K562 (cell line): ENCODE measurements around the gene MTF1. TPM values are rescaled to one million over a fixed set of nuclear protein-coding genes. Genes with fewer than 3 reads are reported as not detected.

ENCODE experiments used
- ASH1L ChIP-seq: fragments of 450-650 bp; IDR thresholded peaks from 2 replicates; pipeline ENCODE4 v1.6.1; 2018; ENCODE audit warnings: borderline replicate concordance, mild to moderate bottlenecking, low read depth; ENCODE audit not compliant: partially characterized antibody
- BACH1 ChIP-seq: fragments of 200-800 bp; sonication (Bioruptor generic); IDR thresholded peaks from 2 replicates; pipeline ENCODE4 v1.6.1; 2016; ENCODE audit warnings: missing genetic modification characterization, missing compliant biosample characterization
- CEBPG ChIP-seq, 3 experiments: fragments of 200-800 bp in 1 of 3; sonication (Bioruptor generic) in 1 of 3; sonication (generic) in 1 of 3; formaldehyde crosslinking in 1 of 3; IDR thresholded peaks in 2 of 3; conservative IDR thresholded peaks in 1 of 3; 2 replicates each; pipeline versions ENCODE4 v1.6.1 to v1.8.0; 2016 to 2022; ENCODE audit warnings: missing compliant biosample characterization in 2 of 3, missing genetic modification characterization in 2 of 3, mild to moderate bottlenecking in 1 of 3, missing genetic modification reagents in 1 of 3
- CHD2 ChIP-seq: IDR thresholded peaks from 2 replicates; pipeline ENCODE4 v1.6.1; 2011; ENCODE audit warnings: low read depth, low read length
- CTBP1 ChIP-seq: fragments of 450-650 bp; IDR thresholded peaks from 2 replicates; pipeline ENCODE4 v1.6.1; 2016; ENCODE audit warnings: borderline replicate concordance
- DLX4 ChIP-seq: fragments of 250-450 bp; sonication (Bioruptor Pico); IDR thresholded peaks from 2 replicates; pipeline ENCODE4 v1.6.1; 2021; ENCODE audit warnings: mild to moderate bottlenecking
- ETV1 ChIP-seq: fragments of 450-650 bp; conservative IDR thresholded peaks from 2 replicates; pipeline ENCODE4 v1.6.1; 2016; ENCODE audit warnings: missing genetic modification characterization, control low read depth, low read depth, missing compliant biosample characterization
- GATA2 ChIP-seq: sonication (generic); formaldehyde crosslinking; IDR thresholded peaks from 2 replicates; pipeline ENCODE4 v1.4.0; 2020; ENCODE audit warnings: mild to moderate bottlenecking, missing genetic modification reagents
- HMG20A ChIP-seq: fragments of 450-650 bp; formaldehyde crosslinking; conservative IDR thresholded peaks from 2 replicates; pipeline ENCODE4 v1.4.0; 2020; ENCODE audit warnings: mild to moderate bottlenecking, mixed read lengths
- KHSRP ChIP-seq: fragments of 450-650 bp; IDR thresholded peaks from 2 replicates; pipeline ENCODE4 v1.6.1; 2017
- KLF10 ChIP-seq: fragments of 250-450 bp; sonication (Bioruptor Pico); IDR thresholded peaks from 2 replicates; pipeline ENCODE4 v1.6.1; 2021; ENCODE audit warnings: matching md5 sums
- NR2C1 ChIP-seq, 2 experiments: fragments of 450-650 bp; IDR thresholded peaks; 2 replicates each; pipeline ENCODE4 v1.6.1; 2017; ENCODE audit warnings: mild to moderate bottlenecking in 2 of 2, antibody characterized with exemption in 1 of 2, inconsistent platforms in 1 of 2, missing compliant biosample characterization in 1 of 2, missing genetic modification characterization in 1 of 2
- PBX2 ChIP-seq, 2 experiments: IDR thresholded peaks in 1 of 2; conservative IDR thresholded peaks in 1 of 2; 2 replicates each; pipeline ENCODE4 v1.6.1; 2016; ENCODE audit warnings: low read depth in 2 of 2, mild to moderate bottlenecking in 1 of 2, missing compliant biosample characterization in 1 of 2, missing genetic modification characterization in 1 of 2, moderate library complexity in 1 of 2
- PYGO2 ChIP-seq: fragments of 450-650 bp; IDR thresholded peaks from 2 replicates; pipeline ENCODE4 v1.6.1; 2016; ENCODE audit warnings: mild to moderate bottlenecking, missing genetic modification characterization, moderate library complexity, missing compliant biosample characterization
- RBM14 ChIP-seq: fragments of 200-400 bp; formaldehyde crosslinking; IDR thresholded peaks from 2 replicates; pipeline ENCODE4 v1.6.1; 2018; ENCODE audit warnings: low read depth, mild to moderate bottlenecking, low read length, moderate library complexity, borderline replicate concordance; ENCODE audit not compliant: insufficient read depth
- RBM22 ChIP-seq: fragments of 200-400 bp; formaldehyde crosslinking; IDR thresholded peaks from 2 replicates; pipeline ENCODE4 v1.6.1; 2018; ENCODE audit warnings: low read length, low read depth; ENCODE audit not compliant: poor library complexity, severe bottlenecking
- RHOXF2B ChIP-seq: fragments of 250-450 bp; sonication (Bioruptor Pico); conservative IDR thresholded peaks from 2 replicates; pipeline ENCODE4 v1.5.1; 2021
- SIN3B ChIP-seq: fragments of 450-650 bp; IDR thresholded peaks from 2 replicates; pipeline ENCODE4 v1.6.1; 2017; ENCODE audit warnings: low read depth, mild to moderate bottlenecking, moderate library complexity
- TAF1 ChIP-seq: IDR thresholded peaks from 2 replicates; pipeline ENCODE4 v1.6.1; 2011; ENCODE audit warnings: mild to moderate bottlenecking, low read length, moderate library complexity; ENCODE audit not compliant: insufficient read depth, control insufficient read depth, severe bottlenecking; ENCODE audit errors: extremely low read depth
- TBP ChIP-seq: optimal IDR thresholded peaks from 2 replicates; pipeline ENCODE3; 2011; ENCODE audit warnings: low read depth, low read length, improper control_type of control experiment
- ZNF282 ChIP-seq: sonication (generic); formaldehyde crosslinking; IDR thresholded peaks from 2 replicates; pipeline ENCODE4 v1.8.1; 2023; ENCODE audit warnings: missing genetic modification reagents
- ZNF507 ChIP-seq: conservative IDR thresholded peaks from 2 replicates; pipeline ENCODE4 v1.6.1; 2017; ENCODE audit warnings: missing genetic modification characterization, missing compliant biosample characterization
- ZNF511 ChIP-seq: sonication (generic); formaldehyde crosslinking; IDR thresholded peaks from 2 replicates; pipeline ENCODE4 v1.8.0; 2022; ENCODE audit warnings: mild to moderate bottlenecking, missing genetic modification reagents
- polyA plus RNA-seq, 8 experiments: library from polyadenylated mRNA; depleted of rRNA in 4 of 8; stranded (reverse) in 5 of 8; unstranded in 3 of 8; fragments of >200 nt; fragmentation: Nextera tagmentation in 2 of 8; fragmentation: Illumina TruSeq in 1 of 8; extraction: Ambion mirVana in 2 of 8; extraction: Trizol in 1 of 8; gene quantifications; 2 replicates each; pipeline versions ENCODE4 v1.2.1 to v1.2.3, GENCODE V29; 2011 to 2014; ENCODE audit warnings: inconsistent platforms in 1 of 8, missing spikeins in 1 of 8
- total RNA-seq, 7 experiments: library from RNA; depleted of rRNA in 6 of 7; stranded (reverse); fragments of >200 nt in 6 of 7; fragmentation: Illumina TruSeq in 2 of 7; extraction: Trizol in 2 of 7; gene quantifications; 2 replicates each; pipeline versions ENCODE4 v1.2.1 to v1.2.3, GENCODE V29; 2011 to 2021; ENCODE audit warnings: low replicate concordance in 1 of 7

Gene MTF1
- total and polyA plus RNA-seq, 9 of the 15 experiments (the other 6 are each of a cell fraction or from before 2014, with no cell fraction given): 1.1 to 12.2 (median 4.3) TPM

- TF ChIP-seq GATA2: no peak
- no peak for TF ChIP-seq CEBPG (CRISPR knock-in tag; IDR thresholded peaks at IDR 0.05)
- TF ChIP-seq CEBPG (tag; conservative IDR thresholded peaks at IDR 0.05 in 1 of 2, IDR thresholded peaks at IDR 0.05 in 1 of 2): no peak
- peak; percentile 60 for TF ChIP-seq ASH1L
- peak; percentile 81 for TF ChIP-seq ETV1
- TF ChIP-seq NR2C1 (IDR thresholded peaks at IDR 0.05): 0 out of 2 replicates have a peak, but pooled peaks have one; percentile 38
- 0 out of 2 replicates have a peak, but pooled peaks have one; percentile 12 for TF ChIP-seq NR2C1 (tag; IDR thresholded peaks at IDR 0.05)
- no peak for TF ChIP-seq ZNF282 (CRISPR knock-in tag)
- TF ChIP-seq KLF10 (CRISPR knock-in tag): peak; percentile 58; the same call in 1 of the 2 replicates
- no peak for TF ChIP-seq HMG20A (CRISPR knock-in tag)
- peak; percentile 79 for TF ChIP-seq TAF1
- no peak for TF ChIP-seq ZNF507 (tag)
- peak; percentile 76 for TF ChIP-seq CHD2
- TF ChIP-seq RBM22: peak; percentile 90
- TF ChIP-seq ZNF511 (CRISPR knock-in tag): peak; percentile 94
- no peak for TF ChIP-seq PYGO2 (tag)
- TF ChIP-seq RHOXF2B (CRISPR knock-in tag): 0 out of 2 replicates have a peak, but pooled peaks have one; percentile 70
- no peak for TF ChIP-seq KHSRP
- TF ChIP-seq RBM14: 0 out of 2 replicates have a peak, but pooled peaks have one; percentile 53
- TF ChIP-seq BACH1: no peak
- no peak for TF ChIP-seq DLX4 (CRISPR knock-in tag)
- no peak for TF ChIP-seq PBX2 (CRISPR knock-in tag; IDR thresholded peaks at IDR 0.05; ENCODE audit: low read depth)
- TF ChIP-seq PBX2 (tag; conservative IDR thresholded peaks at IDR 0.05; ENCODE audit: low read depth): no peak
- TF ChIP-seq SIN3B: peak; percentile 94; the same call in 1 of the 2 replicates
- peak; percentile 80 for TF ChIP-seq TBP
- peak; percentile 76 for TF ChIP-seq CTBP1
Measured at GRCh38 chr1:37859507-37860345, at the start of gene MTF1 (continued).
